Hematopoietic multipotent progenitor cell (in vitro differentiated cells): ENCODE data around the gene TOM1. TPM values are rescaled to one million over a fixed set of nuclear protein-coding genes. Genes with fewer than 3 reads are reported as not detected.

Experiments
- DNase-seq, 3 donors: peaks; one replicate each; pipeline ENCODE4 v3.0.0-alpha.2; 2011 to 2015; ENCODE audit warnings: low read depth in 2 of 3, low spot score in 2 of 3
- total RNA-seq: library from RNA; depleted of rRNA; stranded (reverse); fragments of >200 nt; gene quantifications from one replicate; pipeline ENCODE4 v1.2.3, GENCODE V29; 2012

The TOM1 gene
- total RNA-seq, 1 donor, result 53.3 TPM

DNA sequence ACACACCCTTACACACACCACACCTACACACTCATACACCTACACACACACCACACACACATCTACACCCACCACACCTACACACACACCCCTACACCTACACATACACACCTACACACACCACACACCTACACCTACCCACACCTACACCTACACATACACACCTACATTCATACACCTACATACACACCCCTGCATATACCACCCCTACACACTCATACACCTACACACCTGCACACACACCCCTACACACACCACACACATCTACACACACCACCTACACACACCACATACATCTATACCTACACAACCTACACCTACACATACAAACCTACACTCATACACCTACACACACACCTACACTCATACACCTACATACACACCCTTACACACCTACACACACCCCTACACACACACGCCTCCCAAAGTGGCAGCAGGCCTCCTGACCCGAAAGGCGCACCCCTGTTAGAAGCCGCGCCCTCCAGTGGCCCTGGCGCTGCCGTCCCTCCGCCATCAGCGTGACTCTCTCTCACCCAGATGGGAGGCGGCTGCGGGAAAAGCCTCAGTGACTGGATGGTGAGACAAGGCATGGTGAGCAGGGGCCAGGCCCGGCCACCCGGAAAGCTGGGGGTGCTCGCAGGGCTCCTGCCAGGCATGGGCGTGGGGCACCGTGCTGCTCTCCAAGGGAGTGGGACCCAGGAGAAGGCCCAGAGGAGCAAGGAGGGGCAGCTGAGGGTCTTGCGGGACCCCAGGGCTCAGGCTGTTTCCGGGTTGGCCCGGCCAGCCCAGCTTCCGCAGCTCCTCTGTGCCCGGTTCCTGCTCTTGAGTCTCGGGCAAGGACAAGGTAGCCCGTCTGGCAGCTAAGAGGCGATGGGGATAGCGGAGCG is 44.2 kb downstream of the TOM1 start:
- no peak for DNase-seq

DNA sequence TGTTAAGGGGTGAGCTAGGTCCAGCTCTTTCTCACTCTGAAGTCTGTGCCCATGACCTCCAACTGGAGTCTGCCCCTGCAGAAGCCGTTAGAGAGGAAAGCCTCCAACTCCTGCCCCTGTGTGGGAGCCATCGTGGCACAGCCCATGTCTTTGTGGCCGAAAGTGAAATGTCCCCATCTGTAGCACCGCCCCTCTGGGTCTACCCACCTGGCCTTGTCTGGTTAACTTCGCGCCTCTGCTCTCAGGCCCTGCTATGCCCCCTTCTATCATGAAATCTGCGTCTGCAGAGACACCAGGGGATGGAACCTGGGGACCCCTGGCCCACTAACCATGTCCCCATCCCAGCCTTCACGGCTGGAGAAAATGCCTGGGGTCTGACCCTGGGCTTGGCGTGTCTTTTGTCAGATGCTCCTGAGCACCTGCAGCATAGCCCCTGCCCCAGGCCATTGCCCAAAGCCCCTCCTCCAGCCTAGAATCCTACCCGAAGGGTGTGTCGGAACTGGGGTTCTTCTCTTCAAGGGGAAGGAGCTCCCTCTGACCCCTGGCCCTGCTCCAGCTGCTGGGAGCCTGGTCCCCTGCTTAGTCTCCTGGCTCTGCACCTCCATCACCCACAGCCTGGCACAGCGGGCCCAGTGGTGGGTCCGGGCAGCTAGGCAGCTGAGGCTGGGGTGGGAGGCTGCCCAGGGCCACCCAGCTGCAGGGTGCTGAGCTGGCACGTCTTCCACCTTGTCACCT is 45.4 kb downstream of the TOM1 start:
- no peak for DNase-seq

DNA sequence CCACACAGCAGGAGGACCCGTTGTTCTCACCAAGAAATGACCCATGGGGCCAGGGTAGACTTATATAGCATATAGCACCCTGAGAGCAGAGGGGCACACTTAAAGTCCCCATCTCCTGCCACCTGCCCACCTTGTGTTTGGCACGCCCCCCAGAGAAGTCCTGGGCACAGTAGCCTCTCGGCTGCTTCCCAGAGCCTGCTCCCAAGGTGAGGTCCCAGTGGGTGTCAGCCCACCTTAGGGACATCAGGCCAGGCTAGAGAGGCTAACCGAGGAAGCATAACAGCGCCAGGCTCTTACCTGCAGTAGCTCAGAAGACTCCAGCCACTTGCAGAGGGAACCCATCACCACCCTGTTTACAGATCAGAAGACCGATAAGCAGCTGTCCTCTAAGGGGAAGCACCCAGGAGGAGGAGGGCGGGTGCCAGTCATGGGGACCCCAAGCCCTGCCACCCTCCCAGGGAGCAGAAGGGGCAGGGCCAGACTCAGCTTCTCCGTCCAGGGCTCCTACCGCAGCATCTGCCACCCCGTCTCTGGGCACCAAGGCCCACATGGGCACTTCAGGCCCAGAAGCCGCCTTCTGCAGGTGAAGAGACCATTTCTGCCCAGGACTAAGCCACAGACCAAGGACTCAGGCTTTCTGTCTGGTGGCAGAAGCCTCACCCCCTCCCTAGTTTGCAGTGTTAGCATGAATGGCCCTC is 46.3 kb downstream of the TOM1 start:
- no peak for DNase-seq

GRCh38 chr22:35346596-35347220 is 47.0 kb downstream of the TOM1 start:
- no peak for DNase-seq

GRCh38 chr22:35347462-35347861 is 47.8 kb downstream of the TOM1 start:
- DNase-seq, result no peak

DNA sequence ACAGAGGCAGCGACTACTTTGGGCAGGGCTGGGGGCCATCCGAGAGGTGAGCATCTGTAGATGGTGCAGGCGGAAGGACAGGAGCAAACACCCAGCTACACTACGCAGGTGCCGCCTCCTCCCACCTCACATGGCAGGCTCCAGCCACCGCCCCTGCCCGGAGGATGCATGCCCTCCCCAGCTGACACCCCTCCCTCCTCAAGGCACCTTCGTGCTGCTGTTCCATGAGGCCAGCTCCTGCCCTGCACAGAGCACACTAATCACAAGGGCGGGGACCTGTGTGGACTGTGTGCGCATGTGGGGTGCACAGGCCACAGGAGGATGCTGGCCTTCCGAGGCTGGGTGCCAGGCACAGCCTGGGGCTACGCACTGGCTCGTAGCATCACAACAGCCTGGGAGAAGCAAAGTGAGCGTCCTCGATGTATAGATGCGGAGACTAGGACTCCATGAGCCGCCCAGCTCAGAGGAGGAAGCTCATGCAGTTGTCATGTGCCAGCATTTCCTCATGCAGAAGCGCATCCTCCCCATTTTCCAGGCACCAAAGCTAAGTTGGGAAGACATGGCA is 48.4 kb downstream of the TOM1 start:
- DNase-seq, result no peak

DNA sequence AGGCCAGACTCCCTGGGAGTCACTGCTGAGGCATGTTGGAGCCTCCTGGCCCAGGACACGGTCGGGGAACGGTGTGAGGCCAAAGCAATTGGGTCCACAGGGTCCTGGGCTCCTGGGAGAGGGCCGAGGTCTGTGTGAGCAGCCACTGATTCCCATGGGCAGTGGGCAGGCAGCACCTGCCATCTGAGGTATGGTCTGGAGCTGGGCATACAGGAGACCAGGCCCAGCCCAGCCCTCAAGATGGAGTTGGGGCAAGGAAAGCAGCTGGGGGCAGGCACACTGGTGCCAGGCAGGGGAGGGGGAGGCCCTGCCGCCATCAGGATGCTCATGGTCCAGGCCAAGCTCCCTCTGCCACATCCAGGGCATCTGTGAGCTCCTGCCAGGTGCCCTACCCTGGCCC is 49.0 kb downstream of the TOM1 start:
- DNase-seq, result no peak

- no peak for DNase-seq
Observed at GRCh38 chr22:35349368-35349703, 49.6 kb downstream of the TOM1 start.

- peak in 1 of 3 donors; percentile 49 for DNase-seq
Observed at GRCh38 chr22:35349704-35350538, 50.2 kb downstream of the TOM1 start.

- DNase-seq, result peak; percentile 63 to 88 (median 84)
Observed at GRCh38 chr22:35350539-35351503, 51.1 kb downstream of the TOM1 start.

DNA sequence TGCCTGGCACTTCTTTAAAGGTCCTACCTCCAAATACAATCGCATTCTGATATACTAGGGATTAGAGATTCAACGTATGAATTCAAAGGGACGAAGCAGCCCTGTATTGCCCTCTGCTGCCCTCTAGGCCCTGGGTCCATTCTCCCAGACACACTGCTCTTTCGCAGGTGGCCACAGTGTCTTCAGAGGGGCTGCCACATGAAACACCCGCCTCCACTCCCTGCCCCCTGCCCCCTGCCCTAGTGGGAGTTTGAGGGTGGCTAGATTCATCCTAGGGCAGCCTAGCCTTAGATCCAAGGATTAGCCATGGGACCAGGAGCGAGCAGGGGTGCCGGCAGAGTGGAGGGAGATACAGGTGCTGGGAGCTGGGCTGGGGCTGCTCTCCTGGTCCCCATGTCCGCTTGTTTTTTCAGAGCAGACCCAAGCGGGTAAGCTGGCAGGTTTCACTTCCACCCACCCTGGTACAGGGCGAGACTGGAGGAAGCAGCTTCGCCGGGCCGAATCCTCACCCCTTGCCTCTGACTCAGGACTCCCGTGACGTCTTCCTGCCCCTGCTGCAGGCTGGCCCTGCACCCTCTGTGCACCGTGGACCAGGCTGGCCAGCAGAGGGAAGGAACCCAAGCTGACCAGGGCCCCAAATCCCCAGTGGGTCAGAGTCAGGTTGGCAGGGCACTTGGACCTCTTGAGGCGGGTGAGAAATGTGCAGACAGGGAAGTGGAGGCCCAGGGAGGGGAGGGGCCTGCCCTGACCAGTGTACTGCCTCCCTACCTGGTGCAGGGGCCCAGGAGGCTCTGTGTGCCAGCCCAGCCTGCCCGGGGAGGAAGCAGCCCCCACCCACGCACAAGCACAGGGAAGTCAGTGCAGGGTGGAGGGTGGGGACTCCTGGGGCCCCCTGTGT is 52.8 kb downstream of the TOM1 start:
- peak in 2 of 3 donors; percentile 72 to 76 for DNase-seq

DNA sequence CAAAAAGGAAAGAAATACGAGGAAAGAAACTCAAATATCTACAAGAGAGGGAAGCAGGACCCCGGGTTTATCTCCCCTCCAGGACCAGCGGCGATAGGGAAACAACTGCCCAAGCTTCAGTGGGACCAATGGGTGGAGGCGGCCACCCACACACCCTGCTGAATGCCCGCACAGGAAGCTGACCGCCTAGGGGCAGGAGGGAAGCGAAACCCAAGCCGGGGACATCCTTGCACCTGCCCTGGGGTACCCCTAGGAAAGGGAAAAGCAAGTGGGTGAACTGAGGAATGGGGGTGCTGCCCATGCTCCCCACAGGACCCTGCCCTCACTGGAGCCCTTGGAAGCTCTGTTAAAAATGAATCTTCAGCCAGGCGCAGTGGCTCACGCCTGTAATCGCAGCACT is 53.6 kb downstream of the TOM1 start:
- DNase-seq, result no peak

DNA sequence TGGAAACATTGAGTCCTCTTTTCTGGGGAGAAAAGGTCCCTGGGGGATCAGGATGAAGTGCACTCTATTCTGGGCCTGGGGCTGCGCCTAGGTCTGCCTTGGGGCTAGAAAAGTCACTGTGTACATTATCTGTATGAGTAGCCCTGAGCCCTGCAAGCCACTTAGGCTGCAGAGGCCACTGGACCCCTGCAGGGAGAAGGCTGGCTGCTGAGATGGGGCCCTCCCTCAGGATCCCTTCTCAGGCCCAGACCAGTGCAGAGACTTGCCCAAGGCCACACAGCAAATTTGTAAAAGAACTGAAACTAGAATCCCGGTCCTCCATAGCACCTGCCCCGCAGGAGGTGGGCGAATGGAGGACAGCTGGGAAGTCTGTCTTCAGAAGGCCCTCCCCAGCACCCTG is 54.4 kb downstream of the TOM1 start:
- DNase-seq, result no peak

DNA sequence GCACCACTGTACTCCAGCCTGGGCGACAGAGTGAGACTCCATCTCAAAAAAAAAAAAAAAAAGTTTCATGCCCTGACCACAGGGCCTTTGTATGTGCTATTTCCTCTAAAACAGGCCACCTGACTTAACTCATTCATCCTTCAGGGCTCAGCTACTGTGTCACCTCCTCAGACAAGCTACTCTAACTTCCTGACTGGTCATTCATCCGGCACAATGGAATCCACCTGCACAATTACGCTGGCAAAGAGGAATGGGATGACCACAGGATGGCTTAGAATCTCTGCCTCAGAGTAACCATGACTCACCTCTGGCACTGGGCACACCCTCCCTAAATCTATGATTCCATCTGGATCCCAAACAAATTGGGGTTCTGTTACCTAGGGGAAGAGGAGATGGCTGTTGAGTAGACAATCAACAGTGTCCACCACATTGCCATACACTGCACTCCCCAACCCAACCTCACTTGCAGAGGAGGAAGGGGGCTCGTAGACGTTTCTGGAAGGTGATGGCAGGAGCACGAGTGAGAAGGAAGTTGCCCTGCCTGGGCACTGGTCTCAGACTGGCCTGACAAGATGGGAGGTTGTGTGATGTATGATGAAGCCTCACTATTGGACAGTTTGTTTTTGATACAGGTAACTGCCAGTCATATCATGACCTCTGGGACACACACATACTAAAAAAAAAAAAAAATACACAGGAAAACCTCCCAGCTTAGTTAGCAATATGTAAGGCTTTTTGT is 58.4 kb downstream of the TOM1 start:
- DNase-seq, result no peak

DNA sequence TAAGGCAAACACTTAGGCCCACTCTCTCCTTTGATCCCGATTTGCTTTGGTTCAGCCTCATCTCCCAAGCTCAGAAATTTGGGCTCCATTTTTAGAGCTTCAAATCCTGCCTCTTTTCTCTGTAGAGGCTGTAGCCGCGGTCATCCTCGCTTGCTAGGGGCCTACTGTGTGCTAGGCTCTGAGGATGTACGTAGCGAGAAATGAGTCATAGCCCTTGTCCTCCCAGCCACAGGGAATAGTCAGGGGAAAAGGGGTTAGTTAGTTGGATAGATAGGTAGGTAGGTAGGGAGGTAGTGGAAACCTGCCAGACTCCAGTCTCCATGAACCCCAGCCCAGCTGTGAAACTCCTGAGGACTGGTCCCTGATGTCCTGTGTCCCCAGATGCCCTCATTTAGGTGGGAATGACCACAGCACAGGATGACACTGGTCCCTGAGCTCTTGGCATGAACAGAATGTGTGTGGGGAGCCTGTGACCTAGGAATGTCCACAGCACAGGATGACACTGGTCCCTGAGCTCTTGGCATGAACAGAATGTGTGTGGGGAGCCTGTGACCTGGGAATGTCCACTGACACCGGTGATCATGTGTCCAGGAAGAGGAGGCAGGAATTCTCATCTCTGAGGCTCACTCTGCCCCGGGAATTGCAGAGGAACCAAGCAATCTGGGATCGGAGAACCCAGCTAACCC is 59.8 kb downstream of the TOM1 start:
- no peak for DNase-seq

GRCh38 chr22:35361001-35361558 is 61.4 kb downstream of the TOM1 start:
- DNase-seq, result no peak
